Fibroblast of peridontal ligament (primary cell): Measurements from ENCODE around the gene SPOCD1.
A peak's percentile ranks its signal among the peaks of the same experiment; 100 is the strongest.

Source experiments
- DNase-seq: peaks from one replicate; pipeline ENCODE4 v3.0.0-alpha.2; 2010; ENCODE audit errors: extremely low read depth

Gene SPOCD1

GRCh38 chr1:31755850-31756492 is 59.9 kb downstream of the SPOCD1 start:
- no peak for DNase-seq

- DNase-seq, result peak; percentile 27
These were observed 60.6 kb downstream of the SPOCD1 start for GRCh38 chr1:31755197-31755611.

DNA sequence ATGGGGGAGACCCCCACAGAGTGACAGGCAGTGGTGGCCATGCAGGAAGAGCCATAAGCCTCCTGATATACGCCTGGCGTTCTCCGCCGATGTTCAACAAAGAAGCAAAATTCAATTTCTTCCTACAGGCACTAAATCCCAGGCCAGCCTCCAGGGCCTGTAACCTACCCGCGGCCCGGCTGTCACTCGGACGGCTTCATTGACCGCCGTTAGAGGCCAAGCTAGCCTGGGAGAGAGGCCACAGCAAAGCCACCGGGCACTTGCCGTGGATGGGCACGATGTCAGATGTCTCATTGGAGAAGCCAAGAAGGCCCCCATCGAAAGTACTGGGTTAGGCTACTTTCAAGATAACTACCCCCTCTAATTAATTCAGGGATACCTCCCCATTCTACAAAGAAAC is 61.4 kb downstream of the SPOCD1 start:
- no peak for DNase-seq

- peak; percentile 58 for DNase-seq
These were observed 62.0 kb downstream of the SPOCD1 start for GRCh38 chr1:31753707-31754349.

- no peak for DNase-seq
These were observed 62.8 kb downstream of the SPOCD1 start for GRCh38 chr1:31752952-31753475.

DNA sequence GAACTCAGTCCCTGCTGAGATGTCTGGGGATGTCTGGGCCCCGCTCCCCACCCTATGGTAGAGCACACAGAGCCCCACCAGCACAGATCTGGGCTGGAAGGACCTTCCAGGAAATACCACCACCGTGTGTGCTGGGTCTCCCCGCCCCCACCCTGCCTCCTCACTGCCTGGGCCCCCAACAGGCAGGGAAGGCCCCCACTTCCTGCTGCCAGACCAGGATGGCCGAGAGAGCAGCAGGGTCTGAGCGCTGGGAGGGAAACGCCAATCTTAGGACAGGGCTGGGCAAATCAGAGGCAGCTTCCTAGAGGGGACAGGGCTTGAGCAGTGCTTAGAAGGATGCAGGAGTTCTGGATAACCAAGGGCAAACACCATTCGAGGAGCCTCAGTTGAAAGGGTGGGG is 63.6 kb downstream of the SPOCD1 start:
- no peak for DNase-seq

GRCh38 chr1:31751822-31752241 is 64.0 kb downstream of the SPOCD1 start:
- no peak for DNase-seq

DNA sequence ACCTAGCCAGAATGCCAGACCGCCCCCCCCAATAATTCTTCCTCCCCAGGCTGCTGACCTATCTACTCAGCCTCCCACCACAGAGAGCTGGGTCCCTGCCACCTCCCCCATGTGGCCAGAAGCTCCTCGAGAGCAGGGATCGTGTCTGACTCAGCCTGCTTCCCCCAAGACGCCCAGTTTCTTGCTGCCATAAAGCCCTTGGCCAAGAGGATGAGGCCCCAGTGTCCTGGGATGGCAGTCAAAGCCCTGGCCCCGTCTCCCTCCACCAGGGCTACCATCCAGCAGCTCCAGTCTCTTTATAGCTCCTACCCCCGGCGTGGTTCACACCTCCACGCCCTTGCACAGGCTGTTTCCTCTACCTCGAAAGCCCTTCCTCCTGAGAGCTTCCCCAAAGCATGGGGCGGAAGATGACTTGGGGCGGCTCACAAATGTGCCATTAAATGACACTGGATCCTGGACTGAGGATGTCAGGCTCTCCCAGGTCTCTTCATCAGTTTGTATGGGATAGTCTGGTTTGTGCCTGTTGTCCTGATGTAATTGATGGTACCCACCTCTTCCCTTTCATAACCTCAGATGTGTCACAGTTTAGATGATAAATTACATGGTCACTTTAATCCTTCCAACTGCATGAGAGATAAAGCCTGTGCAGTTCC is 64.8 kb downstream of the SPOCD1 start:
- peak; percentile 62 for DNase-seq

DNA sequence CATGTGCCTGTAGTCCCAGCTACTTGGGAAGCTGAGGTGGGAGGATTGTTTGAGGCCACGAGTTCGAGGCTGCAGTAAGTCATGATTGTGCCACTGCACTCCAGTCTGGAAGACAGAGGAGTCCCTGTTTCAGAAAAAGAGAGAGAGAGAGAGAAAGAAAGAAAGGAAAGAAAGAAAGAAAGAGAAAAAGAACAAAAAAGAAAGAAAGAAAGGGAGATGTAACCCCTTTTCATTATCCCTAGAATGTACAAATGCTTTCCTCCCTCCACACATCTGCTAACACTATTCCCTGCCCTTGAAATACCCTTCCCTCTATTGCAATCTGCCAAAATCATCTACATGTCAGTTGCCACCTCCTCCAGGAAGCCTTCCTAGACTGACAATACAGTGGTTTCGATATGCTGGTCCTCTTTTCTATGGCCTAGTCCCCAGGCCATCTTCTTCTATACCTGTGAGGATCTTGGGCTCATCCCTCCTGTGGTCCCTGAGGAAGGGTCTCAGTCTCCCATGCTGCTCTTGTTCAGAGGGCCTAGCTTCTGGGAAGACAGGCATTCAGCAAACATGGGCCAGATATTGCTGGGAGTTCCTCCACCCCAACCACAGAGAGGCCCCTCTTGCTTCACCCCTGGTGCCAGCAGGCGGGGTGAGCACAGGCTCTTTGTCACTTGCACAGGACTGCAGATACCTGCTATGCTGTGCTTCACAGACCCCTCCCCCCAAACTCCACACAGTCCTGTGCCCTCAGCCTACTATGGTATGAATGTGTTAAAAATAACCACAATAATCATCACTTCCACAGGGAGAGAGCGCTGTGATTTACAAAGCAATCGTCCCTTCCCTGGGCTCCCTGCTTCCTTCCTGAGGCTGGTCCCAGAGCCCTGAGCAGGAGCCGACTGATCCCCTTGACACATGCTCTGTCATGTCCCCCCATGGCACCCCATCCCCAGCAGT is 65.8 kb downstream of the SPOCD1 start:
- DNase-seq, result no peak

GRCh38 chr1:31748365-31748764 is 67.5 kb downstream of the SPOCD1 start:
- DNase-seq, result no peak

- no peak for DNase-seq
These were observed 68.5 kb downstream of the SPOCD1 start for GRCh38 chr1:31747304-31747703.

- DNase-seq, result no peak
These were observed 69.1 kb downstream of the SPOCD1 start for GRCh38 chr1:31746687-31747086.

DNA sequence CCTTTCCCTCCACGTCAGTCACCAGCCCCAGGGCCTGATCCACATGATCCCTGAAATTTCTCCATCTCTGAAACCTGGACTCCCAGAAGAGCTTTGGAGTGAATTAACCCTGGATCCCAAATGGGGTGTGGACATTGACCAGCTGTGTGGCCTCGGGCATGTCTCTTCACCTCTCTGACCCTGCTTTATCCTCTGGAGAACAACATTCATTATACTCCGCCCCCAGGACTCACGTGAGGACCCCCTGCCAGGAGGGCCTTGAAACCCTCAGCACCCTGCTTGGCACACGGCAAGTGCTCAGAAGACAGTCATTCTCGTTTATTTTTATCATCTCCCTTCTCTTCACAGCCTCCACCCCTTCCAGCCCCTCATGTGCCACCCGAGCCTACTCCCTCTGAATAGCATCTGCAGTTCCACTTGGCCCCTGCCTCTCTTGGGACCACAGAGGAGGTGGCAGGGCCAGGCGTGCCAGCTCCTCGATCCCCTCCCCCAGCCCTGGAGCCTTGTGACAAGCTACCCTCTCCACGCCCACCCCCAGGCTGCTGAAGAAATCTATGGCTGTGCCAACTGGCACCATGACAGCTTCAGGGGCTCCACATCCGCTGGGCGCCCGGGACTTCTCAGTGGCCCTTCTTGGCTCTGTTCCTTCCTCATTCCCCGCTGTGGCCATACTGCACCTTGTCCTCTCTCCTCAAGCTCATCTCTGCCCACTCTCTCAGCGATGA is 69.7 kb downstream of the SPOCD1 start:
- no peak for DNase-seq

- peak; percentile 56 for DNase-seq
These were observed 70.5 kb downstream of the SPOCD1 start for GRCh38 chr1:31745096-31745945.

- no peak for DNase-seq
These were observed 71.5 kb downstream of the SPOCD1 start for GRCh38 chr1:31744165-31744888.

DNA sequence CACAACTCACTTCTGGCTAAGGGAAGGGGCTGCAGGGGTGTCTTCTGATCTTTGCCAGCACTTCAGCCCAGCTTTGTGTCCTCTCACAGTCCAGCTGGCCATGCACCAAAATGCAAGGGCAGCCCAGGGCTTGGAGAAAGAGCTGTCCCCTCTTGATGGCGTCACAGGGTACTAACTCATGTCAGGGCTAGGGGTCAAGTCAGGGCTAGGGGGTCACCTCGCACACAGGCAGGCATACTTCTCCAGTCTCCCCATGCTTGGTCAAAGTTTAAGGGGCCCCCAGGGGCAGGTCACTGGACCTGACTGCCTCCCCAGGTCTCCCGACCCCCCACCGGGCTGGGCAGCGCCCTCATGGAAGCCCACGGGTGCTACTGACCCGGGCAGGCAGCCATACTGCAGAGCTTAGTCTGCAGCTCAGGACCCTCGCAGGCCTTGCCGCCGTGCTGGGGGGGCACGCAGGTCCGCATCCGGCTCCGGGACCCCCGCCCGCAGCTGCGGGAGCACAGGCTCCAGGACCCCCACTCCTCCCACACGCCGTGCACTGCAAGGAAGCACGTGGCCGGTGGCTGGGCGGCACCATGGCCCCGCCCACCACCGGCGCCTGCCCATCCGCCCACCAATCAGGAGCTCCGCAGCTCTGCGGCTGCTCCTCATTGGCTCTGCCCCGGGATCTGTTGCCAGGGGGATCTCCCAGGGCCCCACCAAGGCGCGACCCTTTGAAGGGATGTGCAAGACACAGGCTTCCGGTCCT is 73.2 kb downstream of the SPOCD1 start:
- no peak for DNase-seq
